Liver (tissue), 3 donors: ENCODE data around the gene LIMS2.

Source experiments
- EGR1 ChIP-seq, 2 donors: IDR thresholded peaks; 2 replicates each; pipeline ENCODE4 v1.6.1; 2016 to 2018; ENCODE audit warnings: antibody characterized with exemption in 2 of 2, low read depth in 2 of 2
- JUND ChIP-seq, 2 donors: IDR thresholded peaks; 2 replicates each; pipeline ENCODE4 v1.6.1; 2016; ENCODE audit warnings: antibody characterized with exemption in 2 of 2
- TF ChIP-seq, protein P1 (sequence below): fragments of 150-350 bp; IDR thresholded peaks from 2 replicates; pipeline ENCODE4 v1.5.1; 2017; ENCODE audit warnings: improper control_type of control experiment, low read depth, low read length; ENCODE audit not compliant: missing input control
- TF ChIP-seq, protein P2 (sequence below): IDR thresholded peaks from 2 replicates; pipeline ENCODE4 v1.6.1; 2016; ENCODE audit warnings: antibody characterized with exemption, mild to moderate bottlenecking
- donor health status: healthy.
- donor health status: healthy.

DNA sequence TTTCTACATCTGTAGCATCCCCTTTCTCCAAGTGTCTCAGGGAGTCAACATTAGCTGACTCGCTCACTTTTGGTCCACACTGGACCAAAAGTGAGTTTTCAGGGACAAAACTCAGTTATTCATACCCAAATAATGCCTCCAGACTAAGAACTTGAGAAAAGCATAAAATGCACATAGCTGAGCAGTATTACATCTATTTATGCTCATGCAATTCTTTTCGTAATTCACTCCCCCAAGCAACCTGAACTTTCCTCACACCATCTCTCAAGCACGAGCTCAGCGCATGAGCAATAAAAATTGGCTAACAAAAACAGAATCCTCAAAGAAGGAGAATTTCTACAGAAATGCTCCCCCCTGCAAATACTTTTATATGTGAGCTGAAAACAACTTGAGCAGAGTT lies 42.9 kb upstream of the LIMS2 start:
- TF ChIP-seq, protein P1, sequence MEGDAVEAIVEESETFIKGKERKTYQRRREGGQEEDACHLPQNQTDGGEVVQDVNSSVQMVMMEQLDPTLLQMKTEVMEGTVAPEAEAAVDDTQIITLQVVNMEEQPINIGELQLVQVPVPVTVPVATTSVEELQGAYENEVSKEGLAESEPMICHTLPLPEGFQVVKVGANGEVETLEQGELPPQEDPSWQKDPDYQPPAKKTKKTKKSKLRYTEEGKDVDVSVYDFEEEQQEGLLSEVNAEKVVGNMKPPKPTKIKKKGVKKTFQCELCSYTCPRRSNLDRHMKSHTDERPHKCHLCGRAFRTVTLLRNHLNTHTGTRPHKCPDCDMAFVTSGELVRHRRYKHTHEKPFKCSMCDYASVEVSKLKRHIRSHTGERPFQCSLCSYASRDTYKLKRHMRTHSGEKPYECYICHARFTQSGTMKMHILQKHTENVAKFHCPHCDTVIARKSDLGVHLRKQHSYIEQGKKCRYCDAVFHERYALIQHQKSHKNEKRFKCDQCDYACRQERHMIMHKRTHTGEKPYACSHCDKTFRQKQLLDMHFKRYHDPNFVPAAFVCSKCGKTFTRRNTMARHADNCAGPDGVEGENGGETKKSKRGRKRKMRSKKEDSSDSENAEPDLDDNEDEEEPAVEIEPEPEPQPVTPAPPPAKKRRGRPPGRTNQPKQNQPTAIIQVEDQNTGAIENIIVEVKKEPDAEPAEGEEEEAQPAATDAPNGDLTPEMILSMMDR = no peak
- TF ChIP-seq, protein P2, sequence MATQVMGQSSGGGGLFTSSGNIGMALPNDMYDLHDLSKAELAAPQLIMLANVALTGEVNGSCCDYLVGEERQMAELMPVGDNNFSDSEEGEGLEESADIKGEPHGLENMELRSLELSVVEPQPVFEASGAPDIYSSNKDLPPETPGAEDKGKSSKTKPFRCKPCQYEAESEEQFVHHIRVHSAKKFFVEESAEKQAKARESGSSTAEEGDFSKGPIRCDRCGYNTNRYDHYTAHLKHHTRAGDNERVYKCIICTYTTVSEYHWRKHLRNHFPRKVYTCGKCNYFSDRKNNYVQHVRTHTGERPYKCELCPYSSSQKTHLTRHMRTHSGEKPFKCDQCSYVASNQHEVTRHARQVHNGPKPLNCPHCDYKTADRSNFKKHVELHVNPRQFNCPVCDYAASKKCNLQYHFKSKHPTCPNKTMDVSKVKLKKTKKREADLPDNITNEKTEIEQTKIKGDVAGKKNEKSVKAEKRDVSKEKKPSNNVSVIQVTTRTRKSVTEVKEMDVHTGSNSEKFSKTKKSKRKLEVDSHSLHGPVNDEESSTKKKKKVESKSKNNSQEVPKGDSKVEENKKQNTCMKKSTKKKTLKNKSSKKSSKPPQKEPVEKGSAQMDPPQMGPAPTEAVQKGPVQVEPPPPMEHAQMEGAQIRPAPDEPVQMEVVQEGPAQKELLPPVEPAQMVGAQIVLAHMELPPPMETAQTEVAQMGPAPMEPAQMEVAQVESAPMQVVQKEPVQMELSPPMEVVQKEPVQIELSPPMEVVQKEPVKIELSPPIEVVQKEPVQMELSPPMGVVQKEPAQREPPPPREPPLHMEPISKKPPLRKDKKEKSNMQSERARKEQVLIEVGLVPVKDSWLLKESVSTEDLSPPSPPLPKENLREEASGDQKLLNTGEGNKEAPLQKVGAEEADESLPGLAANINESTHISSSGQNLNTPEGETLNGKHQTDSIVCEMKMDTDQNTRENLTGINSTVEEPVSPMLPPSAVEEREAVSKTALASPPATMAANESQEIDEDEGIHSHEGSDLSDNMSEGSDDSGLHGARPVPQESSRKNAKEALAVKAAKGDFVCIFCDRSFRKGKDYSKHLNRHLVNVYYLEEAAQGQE = no peak
- TF ChIP-seq JUND (IDR thresholded peaks at IDR 0.05) (no peak), EGR1 (IDR thresholded peaks at IDR 0.05; ENCODE audit: low read depth in 2 of 2) (no peak)
